OCI-LY1 (cell line): ENCODE results near the gene IGF1R.

Experiments
- H2AFZ ChIP-seq: fragments of 200-600 bp; sonication (generic), shearing (Covaris generic); 2 replicates; pipeline ENCODE4 v1.6.0; 2014; ENCODE audit warnings: antibody characterized with exemption, mild to moderate bottlenecking, low read length
- H3F3A ChIP-seq: fragments of 200-600 bp; sonication (generic), shearing (Covaris generic); 2 replicates; pipeline ENCODE4 v1.6.0; 2014; ENCODE audit warnings: mild to moderate bottlenecking, antibody characterized with exemption, low read length, moderate library complexity; ENCODE audit not compliant: insufficient read depth
- H3K27ac ChIP-seq: fragments of 200-600 bp; sonication (generic); 2 replicates; pipeline ENCODE4 v1.5.1; 2014; ENCODE audit warnings: low read length, mixed run types, mild to moderate bottlenecking, low read depth; ENCODE audit not compliant: poor library complexity, severe bottlenecking
- H3K27me3 ChIP-seq: fragments of 200-600 bp; sonication (generic); 2 replicates; pipeline ENCODE4 v1.6.0; 2014; ENCODE audit warnings: antibody characterized with exemption, mild to moderate bottlenecking, low read length, moderate library complexity; ENCODE audit not compliant: insufficient read depth
- H3K36me3 ChIP-seq: fragments of 200-600 bp; sonication (generic); 2 replicates; pipeline ENCODE4 v1.6.1; 2014; ENCODE audit warnings: mild to moderate bottlenecking, antibody characterized with exemption, low read length, moderate library complexity, mixed read lengths; ENCODE audit not compliant: insufficient read depth
- H3K4me1 ChIP-seq: fragments of 200-600 bp; sonication (generic); 2 replicates; pipeline ENCODE4 v1.5.1; 2014; ENCODE audit warnings: mild to moderate bottlenecking, low read length, moderate library complexity; ENCODE audit not compliant: insufficient read depth, severe bottlenecking
- H3K4me2 ChIP-seq: fragments of 200-600 bp; sonication (generic), shearing (Covaris generic); 2 replicates; pipeline ENCODE4 v1.6.1; 2014; ENCODE audit warnings: low read length
- H3K4me3 ChIP-seq: fragments of 200-600 bp; sonication (generic); 2 replicates; pipeline ENCODE4 v1.5.1; 2014; ENCODE audit warnings: low read length, low read depth, mild to moderate bottlenecking, mixed read lengths; ENCODE audit not compliant: poor library complexity, severe bottlenecking
- H3K79me2 ChIP-seq: fragments of 200-600 bp; shearing (Covaris generic); 2 replicates; pipeline ENCODE4 v1.6.1; 2016; ENCODE audit warnings: mixed run types, low read length, mixed read lengths; ENCODE audit not compliant: insufficient read depth
- H3K9ac ChIP-seq: fragments of 200-600 bp; sonication (generic), shearing (Covaris generic); 2 replicates; pipeline ENCODE4 v1.6.1; 2014; ENCODE audit warnings: mild to moderate bottlenecking, low read length, mixed read lengths
- H3K9me2 ChIP-seq: fragments of 200-600 bp; sonication (generic), shearing (Covaris generic); 2 replicates; pipeline ENCODE4 v1.6.1; 2014; ENCODE audit warnings: low read depth, mild to moderate bottlenecking, low read length, mixed read lengths
- H3K9me3 ChIP-seq: fragments of 200-600 bp; shearing (Covaris generic); 2 replicates; pipeline ENCODE4 v1.6.1; 2014; ENCODE audit warnings: low read length, mixed read lengths
- H4K20me1 ChIP-seq: fragments of 200-600 bp; sonication (generic), shearing (Covaris generic); 2 replicates; pipeline ENCODE4 v1.6.0; 2016; ENCODE audit warnings: mild to moderate bottlenecking, low read length; ENCODE audit not compliant: insufficient read depth
- CTCF ChIP-seq: fragments of 200-600 bp; sonication (generic), shearing (Covaris generic); IDR thresholded peaks from 2 replicates; pipeline ENCODE4 v1.5.1; 2017; ENCODE audit warnings: mild to moderate bottlenecking, antibody characterized with exemption, low read length, moderate library complexity, mixed read lengths
- EZH2 ChIP-seq: fragments of 200-600 bp; sonication (generic), shearing (Covaris generic); IDR thresholded peaks from 2 replicates; pipeline ENCODE4 v1.8.0; 2017; ENCODE audit warnings: borderline replicate concordance, mixed run types, mild to moderate bottlenecking, antibody characterized with exemption, low read length, moderate library complexity, mixed read lengths

IGF1R gene

GRCh38 chr15:98625614-98626013 is 22.7 kb upstream of the IGF1R start:
- H2AFZ ChIP-seq: no peak overlapping the region
- no peak overlapping the region for H3K4me3 ChIP-seq
- H3K4me1 ChIP-seq: no peaks in the 10 kb centered on the region
- H4K20me1 ChIP-seq: no peaks in the 10 kb centered on the region
- H3K4me2 ChIP-seq: no peak overlapping the region
- no peaks in the 10 kb centered on the region for H3K79me2 ChIP-seq
- H3F3A ChIP-seq: no peaks in the 10 kb centered on the region
- no peaks in the 10 kb centered on the region for H3K9me3 ChIP-seq
- H3K9ac ChIP-seq: no peak overlapping the region
- TF ChIP-seq EZH2: no peak
- no peak for TF ChIP-seq CTCF
- no peak overlapping the region for H3K27ac ChIP-seq
- no peaks in the 10 kb centered on the region for H3K9me2 ChIP-seq
- H3K27me3 ChIP-seq: no peaks in the 10 kb centered on the region
- no peaks in the 10 kb centered on the region for H3K36me3 ChIP-seq

GRCh38 chr15:98626153-98626552 is 22.2 kb upstream of the IGF1R start:
- no peaks in the 10 kb centered on the region for H3K9me2 ChIP-seq
- no peak overlapping the region for H3K4me3 ChIP-seq
- H3K9me3 ChIP-seq: no peaks in the 10 kb centered on the region
- no peaks in the 10 kb centered on the region for H3K4me1 ChIP-seq
- H3K27me3 ChIP-seq: no peaks in the 10 kb centered on the region
- H3K9ac ChIP-seq: no peak overlapping the region
- no peaks in the 10 kb centered on the region for H4K20me1 ChIP-seq
- H3F3A ChIP-seq: no peaks in the 10 kb centered on the region
- no peaks in the 10 kb centered on the region for H3K36me3 ChIP-seq
- TF ChIP-seq CTCF (no peak), EZH2 (no peak)
- H3K4me2 ChIP-seq: no peak overlapping the region
- no peaks in the 10 kb centered on the region for H3K79me2 ChIP-seq
- no peak overlapping the region for H2AFZ ChIP-seq
- H3K27ac ChIP-seq: no peak overlapping the region

- Histone ChIP-seq H3K9me2 (no peaks in the 10 kb centered on the region), H4K20me1 (no peaks in the 10 kb centered on the region), H3K27ac (no peak overlapping the region), H3K4me2 (no peak overlapping the region), H3F3A (no peaks in the 10 kb centered on the region), H3K9ac (no peak overlapping the region), H3K27me3 (no peaks in the 10 kb centered on the region), H3K4me3 (no peak overlapping the region), H3K79me2 (no peaks in the 10 kb centered on the region), H2AFZ (no peak overlapping the region), H3K36me3 (no peaks in the 10 kb centered on the region), H3K9me3 (no peaks in the 10 kb centered on the region), H3K4me1 (no peaks in the 10 kb centered on the region)
- no peak for TF ChIP-seq EZH2
- no peak for TF ChIP-seq CTCF
Observed at GRCh38 chr15:98628216-98628615, 20.1 kb upstream of the IGF1R start.
